ENCODE data around the gene CPNE8.

CPNE8 gene

GRCh38 chr12:38905480-38906351 is at the start of gene CPNE8:
TSS of gene CPNE8 (minus strand) at chr12:38905591. CDS start at chr12:38905534, 57 bp downstream.
- DNase-seq (ENCODE audit: low read depth): no peak
- no peak for TF ChIP-seq CTCF (conservative IDR thresholded peaks at IDR 0.05; ENCODE audit: low read depth, low read length)

GRCh38 chr12:38954238-38954873 is 49.0 kb upstream of the CPNE8 start:
- no peak for DNase-seq (ENCODE audit: low read depth)
- no peak for TF ChIP-seq CTCF (conservative IDR thresholded peaks at IDR 0.05; ENCODE audit: low read depth, low read length)
- H3K4me3 ChIP-seq (ENCODE audit: low read length): no peak overlapping the region

More at GRCh38 chr12:38905480-38906351, at the start of gene CPNE8:
- H3K4me3 ChIP-seq (ENCODE audit: low read length): peak within 1 kb of the TSS; percentile 85

GRCh38 chr12:38949363-38949762 is 44.0 kb upstream of the CPNE8 start:
- DNase-seq (ENCODE audit: low read depth): no peak
- no peak overlapping the region for H3K4me3 ChIP-seq (ENCODE audit: low read length)
- no peak for TF ChIP-seq CTCF (conservative IDR thresholded peaks at IDR 0.05; ENCODE audit: low read depth, low read length)

GRCh38 chr12:38934686-38935085 is 29.3 kb upstream of the CPNE8 start:
- TF ChIP-seq CTCF (conservative IDR thresholded peaks at IDR 0.05; ENCODE audit: low read depth, low read length): no peak
- no peak overlapping the region for H3K4me3 ChIP-seq (ENCODE audit: low read length)
- DNase-seq (ENCODE audit: low read depth): no peak

- no peak overlapping the region for H3K4me3 ChIP-seq (ENCODE audit: low read length)
- TF ChIP-seq CTCF (conservative IDR thresholded peaks at IDR 0.05; ENCODE audit: low read depth, low read length): no peak
- no peak for DNase-seq (ENCODE audit: low read depth)
These were observed 28.7 kb upstream of the CPNE8 start for GRCh38 chr12:38934078-38934584.

GRCh38 chr12:38932320-38932719 is 26.9 kb upstream of the CPNE8 start:
- H3K4me3 ChIP-seq (ENCODE audit: low read length): no peak overlapping the region
- no peak for DNase-seq (ENCODE audit: low read depth)
- no peak for TF ChIP-seq CTCF (conservative IDR thresholded peaks at IDR 0.05; ENCODE audit: low read depth, low read length)
